DND-41 (cell line): ENCODE data around the gene FAM124B.

Experiments used
- ATAC-seq: fragments of 200-7000 bp; cut with Tn5 transposase; 3 replicates; pipeline ENCODE4 v1.9.1; 2021; ENCODE audit warnings: low read depth; ENCODE audit not compliant: insufficient read depth
- DNase-seq: peaks from one replicate; pipeline ENCODE4 v3.0.0-alpha.2; 2020
- H2AFZ ChIP-seq: 2 replicates; pipeline ENCODE4 v1.6.0; 2012; ENCODE audit warnings: low read depth, low read length
- H3K27ac ChIP-seq: 2 replicates; pipeline ENCODE4 v1.5.1; 2012; ENCODE audit warnings: low read length, inconsistent platforms
- H3K27me3 ChIP-seq: fragments of 200-600 bp; sonication (generic); 2 replicates; pipeline ENCODE4 v1.6.0; 2012; ENCODE audit warnings: low read length, mild to moderate bottlenecking, inconsistent platforms; ENCODE audit not compliant: insufficient read depth, poor library complexity
- H3K36me3 ChIP-seq: 2 replicates; pipeline ENCODE4 v1.5.1; 2012; ENCODE audit warnings: low read length, inconsistent platforms; ENCODE audit not compliant: insufficient read depth
- H3K4me1 ChIP-seq: 2 replicates; pipeline ENCODE4 v1.5.1; 2012; ENCODE audit warnings: mild to moderate bottlenecking, low read length; ENCODE audit not compliant: insufficient read depth
- H3K4me2 ChIP-seq: 2 replicates; pipeline ENCODE4 v1.6.0; 2012; ENCODE audit warnings: mild to moderate bottlenecking, moderate library complexity, low read length, inconsistent platforms; ENCODE audit not compliant: insufficient read depth
- H3K4me3 ChIP-seq, 2 experiments: fragments of 200-600 bp in 1 of 2; shearing (Covaris generic) in 1 of 2; 2 replicates each; pipeline ENCODE4 v1.5.1; 2012 to 2016; ENCODE audit warnings: inconsistent platforms in 2 of 2, low read length in 2 of 2, mild to moderate bottlenecking in 2 of 2, low read depth in 1 of 2, moderate library complexity in 1 of 2
- H3K79me2 ChIP-seq: 2 replicates; pipeline ENCODE4 v1.6.0; 2012; ENCODE audit warnings: low read length, inconsistent platforms; ENCODE audit not compliant: insufficient read depth
- H3K9ac ChIP-seq: 2 replicates; pipeline ENCODE4 v1.6.0; 2012; ENCODE audit warnings: low read depth, mild to moderate bottlenecking, inconsistent platforms, low read length, moderate library complexity
- H3K9me3 ChIP-seq: 2 replicates; pipeline ENCODE4 v1.5.1; 2012; ENCODE audit warnings: low read length, moderate library complexity, mild to moderate bottlenecking, inconsistent platforms; ENCODE audit not compliant: insufficient read depth, severe bottlenecking
- H4K20me1 ChIP-seq: 2 replicates; pipeline ENCODE4 v1.6.0; 2012; ENCODE audit warnings: low read length; ENCODE audit not compliant: insufficient read depth
- EZH2 ChIP-seq: IDR thresholded peaks from 3 replicates; pipeline ENCODE4 v1.6.1; 2012; ENCODE audit warnings: borderline replicate concordance, low read depth, mild to moderate bottlenecking, moderate library complexity, low read length, inconsistent platforms; ENCODE audit not compliant: severe bottlenecking
- TF ChIP-seq, protein P1 (sequence below): IDR thresholded peaks from 2 replicates; pipeline ENCODE4 v1.5.1; 2012; ENCODE audit warnings: borderline replicate concordance, low read length, moderate library complexity, mild to moderate bottlenecking; ENCODE audit not compliant: poor library complexity, severe bottlenecking; ENCODE audit errors: extremely low read depth

FAM124B gene

DNA sequence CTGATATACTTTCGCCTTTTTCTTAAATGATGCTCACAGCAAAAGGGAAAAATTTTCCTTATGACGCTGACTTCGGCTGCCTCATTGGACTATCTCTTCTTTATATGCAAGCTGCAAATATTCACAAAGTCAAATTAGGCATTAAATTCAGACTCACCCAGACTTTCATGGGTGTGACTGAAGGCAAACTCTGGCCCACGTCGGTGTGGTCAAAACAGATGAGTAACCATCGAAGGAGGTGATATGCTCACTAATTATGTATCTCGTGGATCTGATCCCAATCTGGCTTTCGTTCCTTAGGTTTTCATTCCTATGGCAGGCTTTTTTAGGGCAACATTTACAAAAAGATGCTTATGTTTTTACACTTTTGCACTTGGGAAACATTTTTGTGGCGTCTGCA is 36.6 kb downstream of the FAM124B start:
- H3K9ac ChIP-seq = no peak overlapping the region
- ATAC-seq (no peak), DNase-seq (no peak)
- no peaks in the 10 kb centered on the region for H3K36me3 ChIP-seq
- TF ChIP-seq, protein P1, sequence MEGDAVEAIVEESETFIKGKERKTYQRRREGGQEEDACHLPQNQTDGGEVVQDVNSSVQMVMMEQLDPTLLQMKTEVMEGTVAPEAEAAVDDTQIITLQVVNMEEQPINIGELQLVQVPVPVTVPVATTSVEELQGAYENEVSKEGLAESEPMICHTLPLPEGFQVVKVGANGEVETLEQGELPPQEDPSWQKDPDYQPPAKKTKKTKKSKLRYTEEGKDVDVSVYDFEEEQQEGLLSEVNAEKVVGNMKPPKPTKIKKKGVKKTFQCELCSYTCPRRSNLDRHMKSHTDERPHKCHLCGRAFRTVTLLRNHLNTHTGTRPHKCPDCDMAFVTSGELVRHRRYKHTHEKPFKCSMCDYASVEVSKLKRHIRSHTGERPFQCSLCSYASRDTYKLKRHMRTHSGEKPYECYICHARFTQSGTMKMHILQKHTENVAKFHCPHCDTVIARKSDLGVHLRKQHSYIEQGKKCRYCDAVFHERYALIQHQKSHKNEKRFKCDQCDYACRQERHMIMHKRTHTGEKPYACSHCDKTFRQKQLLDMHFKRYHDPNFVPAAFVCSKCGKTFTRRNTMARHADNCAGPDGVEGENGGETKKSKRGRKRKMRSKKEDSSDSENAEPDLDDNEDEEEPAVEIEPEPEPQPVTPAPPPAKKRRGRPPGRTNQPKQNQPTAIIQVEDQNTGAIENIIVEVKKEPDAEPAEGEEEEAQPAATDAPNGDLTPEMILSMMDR = no peak
- no peak for TF ChIP-seq EZH2
- H3K27me3 ChIP-seq = no peaks in the 10 kb centered on the region
- H3K4me1 ChIP-seq = no peaks in the 10 kb centered on the region
- no peak overlapping the region for H2AFZ ChIP-seq
- H3K27ac ChIP-seq = no peak overlapping the region
- H3K4me2 ChIP-seq = no peak overlapping the region
- no peaks in the 10 kb centered on the region for H3K9me3 ChIP-seq
- H3K79me2 ChIP-seq = no peaks in the 10 kb centered on the region
- 0 out of 2 replicates have a peak, but pooled peaks cover 3% of the 10 kb centered on the region for H4K20me1 ChIP-seq
- H3K4me3 ChIP-seq = no peak overlapping the region

DNA sequence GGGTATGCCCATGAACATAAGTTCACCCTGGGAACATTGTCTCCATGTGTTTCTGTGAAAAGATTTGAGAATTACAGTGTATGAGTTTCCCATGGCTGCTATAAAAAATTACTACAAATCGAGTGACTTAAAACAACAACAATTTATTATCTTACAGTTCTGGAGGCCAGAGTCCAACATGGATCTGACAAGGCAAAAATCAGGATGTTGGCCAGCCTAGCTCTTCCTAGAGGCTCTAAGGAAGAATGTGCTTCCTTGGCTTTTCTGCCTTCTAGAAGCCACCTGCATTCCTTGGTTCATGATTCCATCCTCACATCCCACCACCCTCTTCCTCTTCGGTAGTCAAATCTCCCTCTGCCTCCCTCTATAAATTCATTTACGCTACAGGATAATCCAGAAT is 38.6 kb downstream of the FAM124B start:
- Histone ChIP-seq H3K27me3 (no peaks in the 10 kb centered on the region), H3K4me3 (no peak overlapping the region), H3K79me2 (no peaks in the 10 kb centered on the region), H3K36me3 (no peaks in the 10 kb centered on the region), H2AFZ (no peak overlapping the region), H4K20me1 (no peaks in the 10 kb centered on the region), H3K9ac (no peak overlapping the region), H3K27ac (no peak overlapping the region), H3K4me1 (no peaks in the 10 kb centered on the region), H3K4me2 (no peak overlapping the region), H3K9me3 (no peaks in the 10 kb centered on the region)
- TF ChIP-seq EZH2 = no peak
- TF ChIP-seq, protein P1 = no peak
- ATAC-seq (no peak), DNase-seq (no peak)

DNA sequence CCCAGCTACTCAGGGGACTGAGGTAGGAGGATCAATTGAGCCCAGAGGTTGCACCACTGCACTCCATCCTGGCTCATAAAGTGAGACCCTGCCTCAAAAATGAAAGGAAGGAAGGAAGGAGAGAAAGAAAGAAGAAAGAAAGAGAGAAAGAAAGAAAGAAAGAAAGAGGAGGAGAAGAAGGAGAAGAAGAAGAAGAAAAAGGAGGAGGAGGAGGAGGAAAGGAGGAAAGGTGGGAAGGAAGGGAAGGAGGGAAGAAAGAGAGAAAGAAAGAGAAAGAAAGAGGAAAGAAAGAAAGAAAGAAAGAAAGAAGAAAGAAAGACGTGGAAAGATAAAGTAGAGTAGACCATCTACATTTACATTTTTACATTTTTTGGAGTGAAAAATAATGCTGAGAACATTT is 39.8 kb downstream of the FAM124B start:
- no peak overlapping the region for H3K4me3 ChIP-seq
- no peaks in the 10 kb centered on the region for H3K79me2 ChIP-seq
- no peak for ATAC-seq
- no peaks in the 10 kb centered on the region for H3K4me1 ChIP-seq
- H3K4me2 ChIP-seq = no peak overlapping the region
- no peak for DNase-seq
- H3K9ac ChIP-seq = no peak overlapping the region
- H3K9me3 ChIP-seq = no peaks in the 10 kb centered on the region
- no peaks in the 10 kb centered on the region for H3K27me3 ChIP-seq
- no peak overlapping the region for H3K27ac ChIP-seq
- TF ChIP-seq, protein P1 = no peak
- H3K36me3 ChIP-seq = no peaks in the 10 kb centered on the region
- H4K20me1 ChIP-seq = no peaks in the 10 kb centered on the region
- H2AFZ ChIP-seq = no peak overlapping the region

DNA sequence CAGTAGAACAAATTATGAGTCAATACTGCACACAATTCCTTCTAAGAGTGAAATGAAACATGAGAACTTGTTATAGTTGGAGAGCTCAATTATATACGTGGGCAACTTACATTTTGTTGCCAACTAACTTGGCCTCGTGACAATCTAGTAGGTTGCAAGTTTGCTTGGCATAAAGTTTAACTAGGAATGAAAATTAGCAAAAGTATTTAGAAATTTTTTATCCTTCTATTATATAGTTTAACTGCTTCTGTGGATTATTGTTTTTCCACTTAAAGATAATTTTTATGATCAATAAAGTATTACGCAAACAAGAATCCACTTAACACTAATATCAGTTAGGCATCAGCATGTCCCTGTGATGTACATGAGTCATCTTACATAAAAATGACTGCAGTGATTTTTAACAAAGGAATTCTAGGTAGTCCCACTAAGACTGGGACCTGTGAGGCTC is 41.1 kb downstream of the FAM124B start:
- Histone ChIP-seq H3K79me2 (no peaks in the 10 kb centered on the region), H3K27me3 (no peaks in the 10 kb centered on the region), H3K9ac (no peak overlapping the region), H4K20me1 (no peaks in the 10 kb centered on the region), H3K36me3 (no peaks in the 10 kb centered on the region), H2AFZ (no peak overlapping the region), H3K27ac (no peak overlapping the region), H3K4me2 (no peak overlapping the region), H3K9me3 (no peaks in the 10 kb centered on the region), H3K4me1 (no peaks in the 10 kb centered on the region), H3K4me3 (no peak overlapping the region)
- no peak for TF ChIP-seq EZH2
- TF ChIP-seq, protein P1 = no peak
- DNase-seq (no peak), ATAC-seq (no peak)
